Measurements from ENCODE around the gene INTS15.

INTS15 gene

DNA sequence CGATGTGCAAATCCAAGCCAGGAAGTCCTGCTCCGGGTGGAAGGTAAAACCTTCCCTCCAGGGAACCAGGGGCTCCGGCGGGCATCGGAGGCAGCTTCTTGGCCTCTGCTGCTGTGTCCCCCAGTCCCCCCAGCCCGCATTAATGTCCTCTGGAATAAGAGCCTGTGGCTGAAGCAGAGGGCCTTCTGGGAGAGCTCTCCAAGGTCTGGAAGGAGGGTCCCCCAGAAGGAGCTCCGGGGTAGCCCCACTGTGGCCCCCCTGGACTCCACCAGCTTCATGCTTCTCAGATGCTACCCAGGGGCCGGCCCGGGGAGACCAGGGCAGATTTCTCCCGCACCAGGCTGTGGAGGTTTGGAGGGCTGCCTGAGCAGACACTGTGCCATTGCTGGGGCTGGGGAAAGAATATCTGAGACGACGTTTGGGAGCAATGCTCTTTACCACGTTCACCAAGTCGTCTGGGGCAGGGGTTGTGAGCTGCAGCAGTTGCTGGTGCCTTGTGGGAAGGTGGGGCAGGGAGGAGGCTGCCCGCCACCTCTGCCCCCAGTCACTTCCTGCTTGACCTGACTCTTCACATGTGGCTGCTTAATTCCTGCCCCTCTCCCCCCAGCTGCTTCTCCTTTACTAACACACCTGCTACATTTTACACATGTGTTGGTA lies 33.9 kb downstream of the INTS15 start:
- Histone ChIP-seq H4K20me1 (ENCODE audit: insufficient read depth, low read length, poor library complexity, severe bottlenecking) (no peaks in the 10 kb centered on the region), H3K9ac (ENCODE audit: low read depth, low read length, poor library complexity, severe bottlenecking) (peak overlapping the region; percentile 70), H3K4me3 (ENCODE audit: low read length, poor library complexity, severe bottlenecking) (peak overlapping the region; percentile 51), H2AFZ (ENCODE audit: low read length) (peak overlapping the region; percentile 81), H3K27me3 (ENCODE audit: insufficient read depth, low read length, poor library complexity, severe bottlenecking) (no peaks in the 10 kb centered on the region), H3K4me2 (ENCODE audit: low read depth, low read length, poor library complexity, severe bottlenecking) (peak overlapping the region; percentile 78), H3K4me1 (ENCODE audit: insufficient read depth, low read length, poor library complexity, severe bottlenecking) (peaks cover 22% of the 10 kb centered on the region), H3K9me2 (replicated peaks; ENCODE audit: low read depth, low read length) (no peaks in the 10 kb centered on the region), H3F3A (ENCODE audit: low read depth) (no peaks in the 10 kb centered on the region), H3K79me2 (ENCODE audit: insufficient read depth, low read length) (no peaks in the 10 kb centered on the region), H3K9me3 (ENCODE audit: insufficient read depth, low read depth, low read length) (no peaks in the 10 kb centered on the region), H3K36me3 (ENCODE audit: insufficient read depth, low read length) (no peaks in the 10 kb centered on the region; the same call in 1 of the 2 replicates)
- TF ChIP-seq, protein P1, sequence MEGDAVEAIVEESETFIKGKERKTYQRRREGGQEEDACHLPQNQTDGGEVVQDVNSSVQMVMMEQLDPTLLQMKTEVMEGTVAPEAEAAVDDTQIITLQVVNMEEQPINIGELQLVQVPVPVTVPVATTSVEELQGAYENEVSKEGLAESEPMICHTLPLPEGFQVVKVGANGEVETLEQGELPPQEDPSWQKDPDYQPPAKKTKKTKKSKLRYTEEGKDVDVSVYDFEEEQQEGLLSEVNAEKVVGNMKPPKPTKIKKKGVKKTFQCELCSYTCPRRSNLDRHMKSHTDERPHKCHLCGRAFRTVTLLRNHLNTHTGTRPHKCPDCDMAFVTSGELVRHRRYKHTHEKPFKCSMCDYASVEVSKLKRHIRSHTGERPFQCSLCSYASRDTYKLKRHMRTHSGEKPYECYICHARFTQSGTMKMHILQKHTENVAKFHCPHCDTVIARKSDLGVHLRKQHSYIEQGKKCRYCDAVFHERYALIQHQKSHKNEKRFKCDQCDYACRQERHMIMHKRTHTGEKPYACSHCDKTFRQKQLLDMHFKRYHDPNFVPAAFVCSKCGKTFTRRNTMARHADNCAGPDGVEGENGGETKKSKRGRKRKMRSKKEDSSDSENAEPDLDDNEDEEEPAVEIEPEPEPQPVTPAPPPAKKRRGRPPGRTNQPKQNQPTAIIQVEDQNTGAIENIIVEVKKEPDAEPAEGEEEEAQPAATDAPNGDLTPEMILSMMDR (conservative IDR thresholded peaks at IDR 0.05; ENCODE audit: low read length): no peak
- no peak for TF ChIP-seq EZH2phosphoT487 (IDR thresholded peaks at IDR 0.05; ENCODE audit: borderline replicate concordance)

DNA sequence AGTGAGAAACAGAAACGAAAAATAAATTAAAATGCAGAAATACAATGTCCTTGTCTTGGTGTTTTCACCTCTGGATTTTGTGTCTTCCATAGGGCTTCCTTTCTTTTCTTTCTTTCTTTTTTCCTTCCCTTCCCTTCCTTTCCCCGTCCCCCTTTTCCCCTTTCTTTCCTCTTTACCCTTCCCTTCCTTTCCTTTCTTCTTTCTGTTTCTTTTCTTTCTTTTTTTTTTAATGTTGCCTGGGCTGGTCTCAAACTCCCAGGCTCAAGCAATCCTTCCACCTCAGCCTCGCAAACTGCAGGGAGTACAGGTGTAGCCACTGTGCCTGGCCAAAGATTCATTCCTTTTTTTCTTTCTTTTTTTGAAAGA lies 34.4 kb downstream of the INTS15 start:
- Histone ChIP-seq H3F3A (ENCODE audit: low read depth) (no peaks in the 10 kb centered on the region), H3K4me3 (ENCODE audit: low read length, poor library complexity, severe bottlenecking) (peak overlapping the region; percentile 51), H3K36me3 (ENCODE audit: insufficient read depth, low read length) (no peaks in the 10 kb centered on the region; the same call in 1 of the 2 replicates), H3K4me1 (ENCODE audit: insufficient read depth, low read length, poor library complexity, severe bottlenecking) (peaks cover 22% of the 10 kb centered on the region), H2AFZ (ENCODE audit: low read length) (peak overlapping the region; percentile 81), H3K9me2 (replicated peaks; ENCODE audit: low read depth, low read length) (no peaks in the 10 kb centered on the region), H3K9ac (ENCODE audit: low read depth, low read length, poor library complexity, severe bottlenecking) (peak overlapping the region; percentile 70), H3K79me2 (ENCODE audit: insufficient read depth, low read length) (no peaks in the 10 kb centered on the region), H4K20me1 (ENCODE audit: insufficient read depth, low read length, poor library complexity, severe bottlenecking) (no peaks in the 10 kb centered on the region), H3K9me3 (ENCODE audit: insufficient read depth, low read depth, low read length) (no peaks in the 10 kb centered on the region), H3K4me2 (ENCODE audit: low read depth, low read length, poor library complexity, severe bottlenecking) (peak overlapping the region; percentile 78), H3K27me3 (ENCODE audit: insufficient read depth, low read length, poor library complexity, severe bottlenecking) (no peaks in the 10 kb centered on the region)
- TF ChIP-seq, protein P1 (conservative IDR thresholded peaks at IDR 0.05; ENCODE audit: low read length): no peak
- TF ChIP-seq EZH2phosphoT487 (IDR thresholded peaks at IDR 0.05; ENCODE audit: borderline replicate concordance): no peak

DNA sequence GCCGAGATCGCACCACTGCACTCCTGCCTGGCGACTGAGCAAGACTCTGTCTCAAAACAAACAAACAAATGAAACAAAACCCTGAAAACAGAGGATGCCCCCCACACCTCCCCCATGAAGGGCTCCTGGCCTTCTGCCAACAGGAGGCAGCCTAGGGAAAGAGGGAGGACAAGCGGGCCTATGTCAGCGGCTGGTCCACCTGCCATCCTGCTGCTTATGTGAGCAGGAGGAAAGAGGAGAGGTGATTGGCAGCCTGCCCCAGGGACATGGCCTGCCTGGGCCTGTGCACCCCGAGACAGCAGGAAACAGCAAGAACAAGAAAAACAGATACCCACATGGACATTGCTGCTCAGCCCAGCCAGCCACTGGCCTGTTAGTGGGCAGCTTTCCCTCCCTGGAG lies 38.2 kb downstream of the INTS15 start:
- no peak for TF ChIP-seq EZH2phosphoT487 (IDR thresholded peaks at IDR 0.05; ENCODE audit: borderline replicate concordance)
- TF ChIP-seq, protein P1 (conservative IDR thresholded peaks at IDR 0.05; ENCODE audit: low read length): no peak
- no peak overlapping the region for H3K4me2 ChIP-seq (ENCODE audit: low read depth, low read length, poor library complexity, severe bottlenecking)

More for the DNA sequence above, 38.2 kb downstream of the INTS15 start:
- no peaks in the 10 kb centered on the region for H3K79me2 ChIP-seq (ENCODE audit: insufficient read depth, low read length)
- H3K27me3 ChIP-seq (ENCODE audit: insufficient read depth, low read length, poor library complexity, severe bottlenecking): no peaks in the 10 kb centered on the region
- H3K36me3 ChIP-seq (ENCODE audit: insufficient read depth, low read length): no peaks in the 10 kb centered on the region; the same call in 1 of the 2 replicates
- no peak overlapping the region for H2AFZ ChIP-seq (ENCODE audit: low read length)
- no peak overlapping the region for H3K9ac ChIP-seq (ENCODE audit: low read depth, low read length, poor library complexity, severe bottlenecking)
- no peaks in the 10 kb centered on the region for H3K9me3 ChIP-seq (ENCODE audit: insufficient read depth, low read depth, low read length)
- no peaks in the 10 kb centered on the region for H4K20me1 ChIP-seq (ENCODE audit: insufficient read depth, low read length, poor library complexity, severe bottlenecking)
- H3K4me3 ChIP-seq (ENCODE audit: low read length, poor library complexity, severe bottlenecking): no peak overlapping the region
- H3F3A ChIP-seq (ENCODE audit: low read depth): no peaks in the 10 kb centered on the region
- peaks cover 12% of the 10 kb centered on the region for H3K4me1 ChIP-seq (ENCODE audit: insufficient read depth, low read length, poor library complexity, severe bottlenecking)
- no peaks in the 10 kb centered on the region for H3K9me2 ChIP-seq (replicated peaks; ENCODE audit: low read depth, low read length)
